Naive thymus-derived CD4-positive, alpha-beta T cell (primary cell): ENCODE measurements around the gene ACAN. TPM values are rescaled to one million over a fixed set of nuclear protein-coding genes. Genes with fewer than 3 reads are reported as not detected.

Source experiments
- ATAC-seq: fragments of 150-1000 bp; cut with Tn5 transposase; 2 replicates; pipeline ENCODE4 v1.10.0; 2021; ENCODE audit warnings: mild to moderate bottlenecking, moderate library complexity
- CTCF ChIA-PET: fragments of 350-600 bp; sonication (Branson Sonifier 250); formaldehyde crosslinking; loops from one replicate; lab custom pipeline; 2021; ENCODE audit warnings: antibody characterized with exemption; lab: Charles Lee
- POLR2A ChIA-PET: fragments of 350-600 bp; sonication (Branson Sonifier 250); formaldehyde crosslinking; loops from one replicate; lab custom pipeline; 2021; ENCODE audit warnings: antibody characterized with exemption, inconsistent platforms; lab: Charles Lee
- DNase-seq, 9 donors: peaks; one replicate each; pipeline versions ENCODE4 v3.0.0 to v3.0.0-alpha.2; 2020 to 2022; ENCODE audit warnings: mixed read lengths in 1 of 9
- H3K27ac ChIP-seq: one replicate; pipeline ENCODE4 v1.7.0; 2013; ENCODE audit warnings: mild to moderate bottlenecking, low read depth, low read length, moderate library complexity
- H3K27me3 ChIP-seq, 2 donors: one replicate each; pipeline ENCODE4 v1.7.0; 2013; ENCODE audit warnings: low read length in 2 of 2, mild to moderate bottlenecking in 2 of 2, moderate library complexity in 2 of 2; ENCODE audit not compliant: control insufficient read depth in 2 of 2, insufficient read depth in 2 of 2
- H3K36me3 ChIP-seq, 3 experiments: 1 replicate in 2 of 3; 2 replicates in 1 of 3; pipeline ENCODE4 v1.7.0; 2013; ENCODE audit warnings: low read length in 3 of 3, mild to moderate bottlenecking in 3 of 3, moderate library complexity in 1 of 3; ENCODE audit not compliant: insufficient read depth in 3 of 3, control insufficient read depth in 2 of 3
- H3K4me1 ChIP-seq, 2 donors: one replicate each; pipeline ENCODE4 v1.7.0; 2013; ENCODE audit warnings: low read length in 2 of 2, mild to moderate bottlenecking in 2 of 2, moderate library complexity in 1 of 2; ENCODE audit not compliant: control insufficient read depth in 2 of 2, insufficient read depth in 2 of 2
- H3K4me3 ChIP-seq: 2 replicates; pipeline ENCODE4 v1.7.0; 2013; ENCODE audit warnings: mild to moderate bottlenecking, low read length
- H3K9me3 ChIP-seq, 3 experiments: 1 replicate in 2 of 3; 2 replicates in 1 of 3; pipeline ENCODE4 v1.7.0; 2013; ENCODE audit warnings: low read length in 3 of 3; ENCODE audit not compliant: control insufficient read depth in 2 of 3
- H3K27ac Mint-ChIP-seq, 9 donors: one replicate each; pipeline ENCODE4 v1.8.0; 2020 to 2022; ENCODE audit warnings: mixed read lengths in 9 of 9, mild to moderate bottlenecking in 8 of 9, moderate library complexity in 5 of 9, inconsistent platforms in 2 of 9
- H3K27me3 Mint-ChIP-seq, 5 donors: one replicate each; pipeline ENCODE4 v1.8.0; 2021 to 2022; ENCODE audit warnings: mixed read lengths in 5 of 5, mild to moderate bottlenecking in 1 of 5
- H3K36me3 Mint-ChIP-seq, 5 donors: one replicate each; pipeline ENCODE4 v1.8.0; 2020 to 2022; ENCODE audit warnings: mixed read lengths in 5 of 5, mild to moderate bottlenecking in 3 of 5, inconsistent platforms in 1 of 5
- H3K4me1 Mint-ChIP-seq, 7 donors: one replicate each; pipeline ENCODE4 v1.8.0; 2020 to 2022; ENCODE audit warnings: mixed read lengths in 7 of 7, mild to moderate bottlenecking in 3 of 7, inconsistent platforms in 1 of 7
- H3K4me3 Mint-ChIP-seq, 10 donors: one replicate each; pipeline ENCODE4 v1.8.0; 2020 to 2022; ENCODE audit warnings: mild to moderate bottlenecking in 10 of 10, mixed read lengths in 10 of 10, moderate library complexity in 6 of 10, inconsistent platforms in 2 of 10
- H3K9me3 Mint-ChIP-seq, 11 donors: one replicate each; pipeline ENCODE4 v1.8.0; 2020 to 2022; ENCODE audit warnings: mixed read lengths in 11 of 11, mild to moderate bottlenecking in 4 of 11, inconsistent platforms in 1 of 11, moderate library complexity in 1 of 11
- intact Hi-C, 2 donors: fragments of 100-400 bp; cut with micrococcal nuclease; formaldehyde crosslinking; loops; one replicate each; pipeline ENCODE4 v1.15.1; 2023
- polyA plus RNA-seq, 2 donors: library from polyadenylated mRNA; unstranded; fragments of 300-500 nt; fragmentation: Illumina TruSeq; gene quantifications; one replicate each; pipeline ENCODE4 v1.2.3, GENCODE V29; 2021
- total RNA-seq, 6 experiments: library from RNA in 5 of 6; stranded (reverse) in 5 of 6; gene quantifications; 1 replicate in 5 of 6; 2 replicates in 1 of 6; pipeline ENCODE4 v1.2.3 and lab custom pipeline; 2021 to 2026

The ACAN gene
- total and polyA plus RNA-seq, 7 experiments from 2014 or later, result 0.04 TPM; not detected in 6

- intact Hi-C loops, result loop anchor here in 1 of 2 donors (1.0 kb wide), 1 partner anchor 430 kb away; the partner anchor contains the start of genes MRPL46 and MRPS11
- H3K4me1 ChIP-seq, result peaks cover 27 to 33% of the 10 kb centered on the region in 2 donors
- Mint-ChIP-seq H3K36me3 (peaks cover 0 to 17% (median 0%) of the 10 kb centered on the region in 5 donors), H3K4me3 (peak overlapping the region; percentile 24 to 83 (median 60)), H3K4me1 (peaks cover 31 to 57% (median 46%) of the 10 kb centered on the region in 7 donors), H3K9me3 (no peaks in the 10 kb centered on the region), H3K27me3 (no peaks in the 10 kb centered on the region), H3K27ac (peak overlapping the region in 8 of 9 donors; percentile 20 to 97 (median 80))
- POLR2A ChIA-PET, result interaction anchor here (0.6 to 6.8 kb wide), 2 partner anchors 7 to 24 kb away, joined by 3 to 41 read pairs; no protein-coding TSS in a partner anchor
- H3K4me3 ChIP-seq, result peak overlapping the region; percentile 32
- no peaks in the 10 kb centered on the region for H3K27me3 ChIP-seq
- DNase-seq (no peak), ATAC-seq (no peak)
- peaks cover 0 to 17% (median 0%) of the 10 kb centered on the region in 3 experiments for H3K36me3 ChIP-seq
- no peaks in the 10 kb centered on the region for H3K9me3 ChIP-seq
- CTCF ChIA-PET, result interaction anchor here (0.6 to 8.1 kb wide), 5 partner anchors 7 to 113 kb away, joined by 3 to 99 read pairs (median 3); no protein-coding TSS in a partner anchor
- H3K27ac ChIP-seq, result peak overlapping the region; percentile 44
These were observed 93.9 kb downstream of the ACAN start for GRCh38 chr15:88897142-88897455.

GRCh38 chr15:88897456-88898194 lies 94.4 kb downstream of the ACAN start:
- Mint-ChIP-seq H3K9me3 (no peaks in the 10 kb centered on the region), H3K27ac (peak overlapping the region in 8 of 9 donors; percentile 20 to 97 (median 80)), H3K4me3 (peak overlapping the region; percentile 24 to 83 (median 60)), H3K4me1 (peaks cover 28 to 62% (median 51%) of the 10 kb centered on the region in 7 donors), H3K27me3 (no peaks in the 10 kb centered on the region), H3K36me3 (peaks cover 0 to 18% (median 0%) of the 10 kb centered on the region in 5 donors)
- POLR2A ChIA-PET, result interaction anchor here (0.6 kb wide), 1 partner anchor 23 kb away, joined by 3 read pairs; no protein-coding TSS in a partner anchor
- Histone ChIP-seq H3K4me3 (peak overlapping the region; percentile 32), H3K36me3 (peaks cover 0 to 13% (median 0%) of the 10 kb centered on the region in 3 experiments), H3K27me3 (no peaks in the 10 kb centered on the region), H3K27ac (no peak overlapping the region), H3K4me1 (peaks cover 27 to 38% of the 10 kb centered on the region in 2 donors), H3K9me3 (no peaks in the 10 kb centered on the region)
- ATAC-seq, result peak; percentile 75
- intact Hi-C loops, result loop anchor here in 1 of 2 donors (1.0 kb wide), 1 partner anchor 430 kb away; the partner anchor contains the start of genes MRPL46 and MRPS11
- CTCF ChIA-PET, result interaction anchor here (0.6 to 8.1 kb wide), 6 partner anchors 6 to 191 kb away, joined by 3 to 99 read pairs (median 4); partner anchors contain the start of gene ABHD2
- DNase-seq, result peak in 8 of 9 donors; percentile 74 to 85 (median 80)

GRCh38 chr15:88898736-88899135 lies 95.5 kb downstream of the ACAN start:
- peaks cover 32 to 50% of the 10 kb centered on the region in 2 donors for H3K4me1 ChIP-seq

GRCh38 chr15:88899251-88899650 lies 96.0 kb downstream of the ACAN start:
- CTCF ChIA-PET, result no interaction called here
- Mint-ChIP-seq H3K27me3 (no peaks in the 10 kb centered on the region), H3K9me3 (no peaks in the 10 kb centered on the region), H3K4me3 (no peak overlapping the region), H3K4me1 (peaks cover 31 to 66% (median 56%) of the 10 kb centered on the region in 7 donors), H3K27ac (peak overlapping the region in 4 of 9 donors; percentile 51 to 79 (median 72)), H3K36me3 (peaks cover 0 to 13% (median 3%) of the 10 kb centered on the region in 5 donors)
- Histone ChIP-seq H3K27ac (no peak overlapping the region), H3K9me3 (no peaks in the 10 kb centered on the region), H3K4me3 (no peak overlapping the region), H3K27me3 (no peaks in the 10 kb centered on the region), H3K4me1 (peaks cover 32 to 51% of the 10 kb centered on the region in 2 donors), H3K36me3 (peaks cover 0 to 9% (median 0%) of the 10 kb centered on the region in 3 experiments)
- POLR2A ChIA-PET, result no interaction called here
- DNase-seq, result no peak
- intact Hi-C loops, result no loop called here
- ATAC-seq, result no peak

More at GRCh38 chr15:88898736-88899135, 95.5 kb downstream of the ACAN start:
- Histone ChIP-seq H3K9me3 (no peaks in the 10 kb centered on the region), H3K4me3 (no peak overlapping the region), H3K27ac (no peak overlapping the region), H3K27me3 (no peaks in the 10 kb centered on the region), H3K36me3 (peaks cover 0 to 9% (median 0%) of the 10 kb centered on the region in 3 experiments)
- peak overlapping the region in 2 of 9 donors; percentile 26 to 79 for H3K27ac Mint-ChIP-seq
- H3K9me3 Mint-ChIP-seq, result no peaks in the 10 kb centered on the region
- peaks cover 0 to 13% (median under 1%) of the 10 kb centered on the region in 5 donors for H3K36me3 Mint-ChIP-seq
- no peaks in the 10 kb centered on the region for H3K27me3 Mint-ChIP-seq
- no peak for ATAC-seq
- H3K4me3 Mint-ChIP-seq, result no peak overlapping the region
- ChIA-PET POLR2A (no interaction called here), CTCF (no interaction called here)
- DNase-seq, result no peak
- intact Hi-C loops, result no loop called here
- peaks cover 28 to 66% (median 55%) of the 10 kb centered on the region in 7 donors for H3K4me1 Mint-ChIP-seq

GRCh38 chr15:88900309-88900981 lies 97.2 kb downstream of the ACAN start:
- Histone ChIP-seq H3K27me3 (no peaks in the 10 kb centered on the region), H3K36me3 (no peaks in the 10 kb centered on the region), H3K9me3 (no peaks in the 10 kb centered on the region), H3K27ac (no peak overlapping the region), H3K4me3 (no peak overlapping the region), H3K4me1 (peaks cover 38 to 59% of the 10 kb centered on the region in 2 donors)
- Mint-ChIP-seq H3K9me3 (no peaks in the 10 kb centered on the region), H3K27ac (peak overlapping the region in 7 of 9 donors; percentile 30 to 94 (median 87)), H3K4me3 (peak overlapping the region in 1 of 10 donors; percentile 34), H3K4me1 (peaks cover 37 to 73% (median 64%) of the 10 kb centered on the region in 7 donors), H3K36me3 (peaks cover 0 to 13% (median 3%) of the 10 kb centered on the region in 5 donors), H3K27me3 (no peaks in the 10 kb centered on the region)
- DNase-seq (no peak), ATAC-seq (no peak)
- ChIA-PET CTCF (interaction anchor here (0.7 to 0.8 kb wide), 2 partner anchors 20 to 190 kb away, joined by 4 to 8 read pairs; no protein-coding TSS in a partner anchor), POLR2A (interaction anchor here (1.0 kb wide), 1 partner anchor 11 kb away, joined by 3 read pairs; no protein-coding TSS in a partner anchor)
- intact Hi-C loops, result no loop called here

GRCh38 chr15:88900982-88901418 lies 97.8 kb downstream of the ACAN start:
- no peak for DNase-seq
- ChIA-PET CTCF (interaction anchor here (4.9 to 5.7 kb wide), 2 partner anchors 7 to 229 kb away, joined by 35 to 99 read pairs; partner anchors contain the start of gene HAPLN3), POLR2A (interaction anchor here (0.8 to 1.3 kb wide), 3 partner anchors 11 to 187 kb away, joined by 3 to 5 read pairs (median 3); partner anchors contain the start of gene ABHD2)
- H3K27me3 ChIP-seq, result no peaks in the 10 kb centered on the region
- Mint-ChIP-seq H3K9me3 (no peaks in the 10 kb centered on the region), H3K27ac (peak overlapping the region in 6 of 9 donors; percentile 56 to 94 (median 88)), H3K4me3 (peak overlapping the region in 1 of 10 donors; percentile 34), H3K36me3 (peaks cover 0 to 13% (median 3%) of the 10 kb centered on the region in 5 donors), H3K4me1 (peaks cover 33 to 72% (median 60%) of the 10 kb centered on the region in 7 donors), H3K27me3 (no peaks in the 10 kb centered on the region)
- no peaks in the 10 kb centered on the region for H3K36me3 ChIP-seq
- no peak overlapping the region for H3K4me3 ChIP-seq
- H3K9me3 ChIP-seq, result no peaks in the 10 kb centered on the region
- no peak for ATAC-seq
- no peak overlapping the region for H3K27ac ChIP-seq
- intact Hi-C loops, result no loop called here
- peaks cover 33 to 56% of the 10 kb centered on the region in 2 donors for H3K4me1 ChIP-seq
